ENCODE results near the gene RNF181.
"Not testable (repeated sequence)": the region's sequence is repeated elsewhere in the genome, so short reads cannot be mapped to it uniquely, and the experiment has no call there.

Gene RNF181

DNA sequence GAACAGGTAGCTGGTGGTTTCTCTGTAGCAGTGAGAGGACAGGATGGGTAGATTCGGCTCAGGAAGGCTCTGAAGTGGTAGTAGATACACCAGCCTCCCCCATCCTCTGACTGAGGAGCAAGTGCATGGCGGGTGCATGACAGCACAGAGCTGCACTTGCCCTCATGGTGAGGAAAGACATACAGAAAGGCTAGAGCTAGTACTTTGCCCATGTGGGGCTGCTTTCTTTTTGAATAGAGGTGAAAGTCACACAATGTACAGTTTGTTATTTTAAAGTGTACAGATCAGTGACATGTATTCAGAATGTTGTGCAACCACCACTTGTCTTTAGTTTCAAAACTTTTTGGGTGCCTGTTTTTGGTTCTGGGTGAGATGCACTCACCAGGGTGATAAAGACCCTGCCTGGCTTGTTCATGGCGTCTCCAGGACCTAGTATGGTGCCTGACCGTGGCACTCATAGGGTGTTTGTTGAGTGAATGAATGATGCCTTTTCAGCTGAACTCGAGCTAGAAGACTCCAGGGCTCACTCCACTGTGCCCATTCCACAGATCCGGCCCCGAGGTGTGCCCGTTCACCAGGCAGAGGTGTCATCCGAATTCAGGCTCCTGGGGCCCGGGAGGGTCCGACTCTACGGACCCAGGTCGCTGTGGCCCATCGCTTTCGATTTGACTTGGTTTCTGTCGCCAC is 11.7 kb upstream of the RNF181 start:
- Mint-ChIP-seq H3K9me3 (no peaks in the 10 kb centered on the region), H3K4me3 (peak overlapping the region; percentile 80), H3K4me1 (peaks cover 28% of the 10 kb centered on the region), H3K27ac (no peak overlapping the region), H3K27me3 (no peaks in the 10 kb centered on the region), H3K36me3 (peaks cover 18% of the 10 kb centered on the region)
- no peak for ATAC-seq (ENCODE audit: low read depth)
- peak in 1 of 2 donors; percentile 25 for DNase-seq (ENCODE audit: low spot score in 2 of 2)

DNA sequence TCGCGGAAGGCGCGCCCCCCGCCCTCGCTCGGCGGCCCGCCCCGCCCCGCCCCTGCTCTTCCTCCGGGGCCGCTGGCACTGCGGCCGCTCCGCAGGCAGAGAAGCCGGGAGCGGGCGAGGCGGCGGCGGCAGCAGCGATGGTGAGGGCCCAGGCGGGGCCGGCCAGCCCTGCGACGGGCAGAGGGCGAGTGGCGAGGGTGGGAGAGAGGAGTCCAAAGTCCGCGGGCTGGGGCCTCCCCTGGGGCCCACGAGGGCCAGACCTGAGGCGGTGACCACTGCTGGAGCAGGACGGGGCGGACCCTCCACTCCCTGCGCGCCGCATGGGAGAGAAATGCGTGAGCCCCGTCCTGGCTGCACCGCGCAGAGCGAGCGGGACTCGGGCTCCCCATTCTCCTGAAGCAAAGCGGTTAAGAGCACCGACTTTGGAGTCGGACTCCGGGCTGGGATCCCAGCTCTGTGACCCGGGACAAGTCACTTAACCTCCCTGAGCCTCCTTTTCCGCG is 11.1 kb upstream of the RNF181 start, which contains the start of gene VAMP5:
Gene VAMP5 (plus strand): TSS at position 78 of the 503 bp plus-strand sequence. CDS start 60 bp downstream, at position 138.
- Mint-ChIP-seq H3K27me3 (no peaks in the 10 kb centered on the region), H3K27ac (no peak within 1 kb of the TSS), H3K36me3 (peaks cover 18% of the 10 kb centered on the region), H3K4me1 (peaks cover 23% of the 10 kb centered on the region), H3K4me3 (peak within 1 kb of the TSS; percentile 80), H3K9me3 (no peaks in the 10 kb centered on the region)
- DNase-seq (ENCODE audit: low spot score in 2 of 2): no peak
- peak; percentile 64 for ATAC-seq (ENCODE audit: low read depth)

DNA sequence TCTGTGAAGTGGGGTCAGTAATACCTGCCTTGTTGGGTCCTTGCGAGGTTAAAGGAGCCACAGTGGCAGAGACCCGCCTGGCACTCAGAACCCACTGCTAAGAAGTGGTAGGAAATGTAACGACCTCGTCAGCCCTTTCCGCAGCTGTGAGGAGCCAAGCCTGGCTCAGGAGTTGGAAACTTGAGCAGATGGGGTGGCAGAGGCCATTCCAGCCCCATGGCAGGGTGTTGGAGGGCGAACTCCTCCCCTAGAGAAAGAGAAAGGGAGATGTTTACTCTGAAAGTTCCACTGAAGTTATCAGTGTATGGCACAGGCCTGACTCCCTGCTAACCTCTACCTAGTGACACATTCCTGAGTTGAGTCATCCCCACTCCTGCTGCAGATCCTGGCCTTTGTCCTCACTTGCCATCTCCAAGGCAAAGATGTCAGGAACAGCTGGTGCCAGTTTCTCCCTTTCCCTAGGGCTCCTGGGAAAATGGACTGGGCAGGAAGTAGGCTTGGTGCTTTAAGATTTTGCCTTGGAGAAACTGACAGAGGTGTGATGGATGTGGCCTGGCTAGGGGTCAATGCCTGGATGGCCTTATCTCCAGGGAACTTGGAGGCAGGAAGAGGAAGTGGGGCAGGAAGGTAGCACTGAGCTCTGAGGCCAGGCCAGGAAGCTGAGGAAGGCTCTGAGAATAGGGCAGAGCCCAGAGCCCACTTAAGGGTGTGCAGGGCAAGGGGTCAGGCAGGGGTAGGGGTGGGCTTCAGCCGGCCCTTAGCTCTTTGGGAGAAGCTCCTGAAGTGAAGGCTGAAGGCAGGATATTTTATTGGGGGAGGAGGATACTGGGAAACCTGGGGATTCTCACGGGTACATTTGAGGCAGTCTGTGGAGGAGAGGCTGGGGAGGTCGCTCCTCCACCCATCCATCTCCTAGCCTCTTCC is 10.4 kb upstream of the RNF181 start:
- no peak for DNase-seq (ENCODE audit: low spot score in 2 of 2)
- H3K4me3 Mint-ChIP-seq: peak overlapping the region; percentile 78
- H3K27me3 Mint-ChIP-seq: no peaks in the 10 kb centered on the region
- H3K27ac Mint-ChIP-seq: no peak overlapping the region
- peak; percentile 48 for ATAC-seq (ENCODE audit: low read depth)
- H3K9me3 Mint-ChIP-seq: no peaks in the 10 kb centered on the region
- peaks cover 16% of the 10 kb centered on the region for H3K36me3 Mint-ChIP-seq
- H3K4me1 Mint-ChIP-seq: peaks cover 20% of the 10 kb centered on the region

DNA sequence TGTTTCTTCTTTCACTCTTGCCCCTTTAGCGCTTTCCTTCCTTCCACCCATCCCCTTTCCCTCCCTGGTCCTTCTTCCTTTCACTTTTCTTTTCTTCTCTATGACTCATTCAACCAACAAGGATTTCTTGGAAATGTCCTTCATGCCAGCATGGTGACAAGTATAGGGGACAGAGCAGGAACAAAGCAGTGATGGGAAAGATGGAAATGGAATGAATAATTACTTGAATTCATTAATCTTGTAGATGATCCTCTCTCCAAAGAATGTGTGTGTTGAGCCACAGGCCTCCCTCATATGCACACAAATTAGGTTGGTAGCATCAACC is 9.8 kb upstream of the RNF181 start:
- no peak overlapping the region for H3K27ac Mint-ChIP-seq
- H3K36me3 Mint-ChIP-seq: peaks cover 14% of the 10 kb centered on the region
- ATAC-seq (ENCODE audit: low read depth) (no peak), DNase-seq (ENCODE audit: low spot score in 2 of 2) (no peak)
- no peaks in the 10 kb centered on the region for H3K27me3 Mint-ChIP-seq
- peaks cover 18% of the 10 kb centered on the region for H3K4me1 Mint-ChIP-seq
- H3K9me3 Mint-ChIP-seq: no peaks in the 10 kb centered on the region
- H3K4me3 Mint-ChIP-seq: peak overlapping the region; percentile 27

DNA sequence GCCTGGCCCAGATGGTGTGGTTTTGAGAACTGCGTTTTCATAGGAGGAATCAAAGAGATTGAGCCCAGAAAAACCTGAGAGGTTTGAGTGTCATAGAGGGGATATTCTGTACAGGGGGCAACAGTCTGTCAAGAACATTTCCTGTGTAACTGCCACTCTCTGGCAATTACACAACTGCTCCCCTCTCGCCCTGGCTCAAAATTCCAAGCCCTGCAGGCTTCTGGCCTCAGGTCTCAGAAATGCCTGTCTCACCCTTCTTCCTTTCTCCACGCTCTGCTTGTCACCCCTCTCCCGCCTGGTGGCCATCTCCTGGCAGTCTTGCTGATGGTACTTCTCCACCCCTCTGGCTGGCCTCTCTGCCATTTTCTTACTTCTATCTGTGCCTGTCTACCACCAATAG is 7.3 kb upstream of the RNF181 start:
- no peak for ATAC-seq (ENCODE audit: low read depth)
- Mint-ChIP-seq H3K9me3 (no peaks in the 10 kb centered on the region), H3K27me3 (no peaks in the 10 kb centered on the region), H3K27ac (no peak overlapping the region), H3K4me3 (no peak overlapping the region), H3K4me1 (peaks cover 18% of the 10 kb centered on the region), H3K36me3 (peaks cover 2% of the 10 kb centered on the region)
- DNase-seq (ENCODE audit: low spot score in 2 of 2): no peak

DNA sequence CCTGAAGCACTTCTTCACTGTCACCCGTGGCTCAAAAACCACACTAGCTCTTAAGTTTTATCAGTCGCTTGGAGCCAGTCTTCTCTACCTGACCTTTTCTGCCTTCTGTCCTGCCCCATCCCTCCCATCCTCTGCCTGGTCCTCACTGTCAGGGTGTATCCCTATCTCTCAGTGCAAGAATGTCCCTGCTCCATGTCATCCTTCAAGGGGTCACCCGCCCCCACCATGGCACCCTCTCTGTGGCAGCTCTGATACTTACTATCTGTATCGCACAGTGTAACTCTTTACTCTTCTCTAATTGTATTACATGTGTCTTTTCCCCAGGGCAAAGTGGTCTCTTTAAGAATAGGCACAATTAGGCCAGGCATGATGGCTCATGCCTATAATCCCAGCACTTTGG is 6.9 kb upstream of the RNF181 start:
- Mint-ChIP-seq H3K9me3 (no peaks in the 10 kb centered on the region), H3K27me3 (no peaks in the 10 kb centered on the region), H3K4me1 (peaks cover 18% of the 10 kb centered on the region), H3K36me3 (no peaks in the 10 kb centered on the region), H3K4me3 (no peak overlapping the region), H3K27ac (no peak overlapping the region)
- DNase-seq (ENCODE audit: low spot score in 2 of 2) (no peak), ATAC-seq (ENCODE audit: low read depth) (no peak)

DNA sequence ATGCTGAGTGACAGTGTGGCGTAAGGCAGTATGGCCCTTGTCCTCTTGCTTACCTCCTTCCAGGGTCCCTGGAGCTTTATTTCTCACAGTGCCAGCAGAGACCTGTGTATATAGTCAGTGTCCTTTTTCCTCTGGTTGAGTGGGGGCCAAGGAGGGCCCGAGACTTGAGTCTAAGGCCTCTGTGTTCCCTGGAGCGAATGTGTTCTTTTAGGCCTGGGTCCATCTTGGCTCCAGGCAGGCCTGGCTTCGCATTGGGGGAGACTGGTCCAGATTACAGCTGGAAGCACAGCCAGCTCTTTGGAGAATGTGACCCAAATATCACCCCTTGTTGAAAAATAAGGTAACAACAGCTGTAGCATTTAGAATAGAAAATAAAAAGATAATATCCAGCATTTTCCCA is 6.4 kb upstream of the RNF181 start:
- no peaks in the 10 kb centered on the region for H3K9me3 Mint-ChIP-seq
- H3K4me1 Mint-ChIP-seq: peaks cover 22% of the 10 kb centered on the region
- no peak overlapping the region for H3K4me3 Mint-ChIP-seq
- no peak for ATAC-seq (ENCODE audit: low read depth)
- H3K36me3 Mint-ChIP-seq: no peaks in the 10 kb centered on the region
- no peak overlapping the region for H3K27ac Mint-ChIP-seq
- H3K27me3 Mint-ChIP-seq: no peaks in the 10 kb centered on the region
- DNase-seq (ENCODE audit: low spot score in 2 of 2): no peak

DNA sequence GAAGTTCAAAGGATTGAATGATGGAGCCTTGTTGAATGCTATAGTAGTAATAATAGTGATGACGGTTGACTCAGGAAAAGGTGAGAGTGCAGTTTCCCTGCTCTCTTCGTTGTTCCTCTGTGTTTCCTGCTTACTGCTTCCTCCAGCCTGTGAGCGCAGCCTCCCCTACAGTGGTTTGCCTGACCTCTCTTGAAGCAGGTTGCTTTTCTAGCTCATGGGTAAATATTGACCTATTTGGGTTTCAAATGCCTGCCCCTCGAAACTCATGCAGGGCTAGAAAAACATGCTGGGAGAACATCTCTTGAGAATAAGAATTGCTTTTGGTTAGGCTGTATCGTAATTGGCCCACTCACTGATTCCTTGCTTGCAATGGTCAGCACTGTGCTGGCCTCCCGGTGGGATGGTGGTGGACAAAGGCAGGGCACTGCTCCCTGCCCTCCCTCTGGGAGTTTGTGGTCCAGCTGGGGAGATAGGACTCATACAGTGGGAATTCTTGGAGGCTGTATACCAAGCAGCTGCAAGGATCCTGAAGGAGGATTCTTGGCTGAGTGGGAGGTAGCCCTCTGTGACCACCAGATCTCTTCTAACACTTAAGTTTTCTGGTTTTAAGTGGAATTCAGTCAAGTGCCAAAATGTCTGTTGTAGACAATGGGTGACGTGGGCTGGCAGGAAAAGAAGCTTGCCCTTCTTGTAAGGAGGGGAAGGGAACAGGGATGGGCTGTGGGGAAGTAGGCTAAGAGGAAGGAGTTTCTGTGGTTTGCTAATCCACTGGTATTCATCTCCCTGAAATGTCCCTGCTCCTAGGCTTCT is 5.4 kb upstream of the RNF181 start:
- ATAC-seq (ENCODE audit: low read depth): no peak
- Mint-ChIP-seq H3K4me3 (no peak overlapping the region), H3K4me1 (peaks cover 23% of the 10 kb centered on the region), H3K36me3 (no peaks in the 10 kb centered on the region), H3K27me3 (no peaks in the 10 kb centered on the region), H3K9me3 (no peaks in the 10 kb centered on the region), H3K27ac (no peak overlapping the region)
- no peak for DNase-seq (ENCODE audit: low spot score in 2 of 2)

DNA sequence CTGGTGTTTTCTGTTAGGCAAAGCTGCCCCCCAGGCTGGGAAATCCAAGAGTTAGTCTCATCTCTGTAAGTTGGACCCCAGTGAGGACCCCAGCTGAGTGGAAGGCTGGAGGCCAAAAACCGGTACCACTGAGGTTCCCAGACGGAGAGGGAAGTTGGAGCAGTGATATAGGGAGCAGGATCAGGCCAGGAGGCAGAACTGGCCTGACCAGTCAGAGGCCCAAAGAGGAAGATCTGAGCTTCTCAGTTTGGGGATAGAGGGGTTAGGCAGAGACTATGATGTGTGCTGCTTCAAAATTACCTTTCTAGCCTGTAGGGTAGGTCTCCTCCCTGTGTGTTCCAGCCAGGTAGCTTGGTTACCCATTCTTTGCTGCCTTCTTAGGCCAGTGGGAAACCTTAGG is 4.6 kb upstream of the RNF181 start:
- Mint-ChIP-seq H3K27me3 (no peaks in the 10 kb centered on the region), H3K4me3 (no peak overlapping the region)

DNA sequence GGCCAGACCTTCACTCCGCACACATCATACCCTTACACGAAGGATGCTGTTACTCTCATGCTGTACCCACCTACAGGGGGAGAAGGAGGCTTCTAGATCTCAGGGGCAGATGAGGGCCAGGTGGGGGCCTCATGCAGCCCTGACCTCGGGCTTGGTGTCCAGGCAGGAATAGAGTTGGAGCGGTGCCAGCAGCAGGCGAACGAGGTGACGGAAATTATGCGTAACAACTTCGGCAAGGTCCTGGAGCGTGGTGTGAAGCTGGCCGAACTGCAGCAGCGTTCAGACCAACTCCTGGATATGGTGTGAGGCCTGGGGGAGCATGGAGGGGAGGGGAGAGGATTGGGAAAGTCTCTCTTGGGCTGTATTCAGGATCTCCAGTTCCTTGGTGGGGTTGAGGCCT is 4.0 kb upstream of the RNF181 start:
- DNase-seq (ENCODE audit: low spot score in 2 of 2): no peak
- ATAC-seq (ENCODE audit: low read depth): no peak
- Mint-ChIP-seq H3K4me3 (no peak overlapping the region), H3K9me3 (no peaks in the 10 kb centered on the region), H3K36me3 (peaks cover 2% of the 10 kb centered on the region), H3K4me1 (peaks cover 24% of the 10 kb centered on the region), H3K27me3 (no peaks in the 10 kb centered on the region), H3K27ac (no peak overlapping the region)

More for the DNA sequence above, 4.6 kb upstream of the RNF181 start:
- DNase-seq (ENCODE audit: low spot score in 2 of 2) (no peak), ATAC-seq (ENCODE audit: low read depth) (no peak)
- Mint-ChIP-seq H3K4me1 (peaks cover 23% of the 10 kb centered on the region), H3K27ac (no peak overlapping the region), H3K9me3 (no peaks in the 10 kb centered on the region), H3K36me3 (peaks cover 2% of the 10 kb centered on the region)

DNA sequence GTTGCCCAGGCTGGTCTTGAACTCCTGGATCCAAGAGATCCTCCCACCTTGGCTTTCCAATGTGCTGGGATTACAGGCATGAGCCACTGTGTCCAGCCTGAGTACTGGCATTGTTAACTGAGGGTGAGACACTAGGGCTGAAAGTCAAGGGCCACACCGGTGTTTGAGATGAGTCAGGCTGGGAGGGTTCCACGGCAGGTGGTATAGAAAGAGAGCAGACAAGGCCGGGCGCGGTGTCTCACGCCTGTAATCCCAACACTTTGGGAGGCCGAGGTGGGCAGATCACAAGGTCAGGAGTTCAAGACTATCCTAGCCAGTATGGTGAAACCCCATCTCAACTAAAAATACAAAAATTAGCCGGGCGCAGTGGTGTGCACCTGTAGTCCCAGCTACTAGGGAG is 3.2 kb upstream of the RNF181 start:
- peaks cover 28% of the 10 kb centered on the region for H3K4me1 Mint-ChIP-seq
- DNase-seq (ENCODE audit: low spot score in 2 of 2); H3K27ac Mint-ChIP-seq; ATAC-seq (ENCODE audit: low read depth); H3K9me3 Mint-ChIP-seq; H3K36me3 Mint-ChIP-seq; H3K27me3 Mint-ChIP-seq; H3K4me3 Mint-ChIP-seq: not testable (repeated sequence)

DNA sequence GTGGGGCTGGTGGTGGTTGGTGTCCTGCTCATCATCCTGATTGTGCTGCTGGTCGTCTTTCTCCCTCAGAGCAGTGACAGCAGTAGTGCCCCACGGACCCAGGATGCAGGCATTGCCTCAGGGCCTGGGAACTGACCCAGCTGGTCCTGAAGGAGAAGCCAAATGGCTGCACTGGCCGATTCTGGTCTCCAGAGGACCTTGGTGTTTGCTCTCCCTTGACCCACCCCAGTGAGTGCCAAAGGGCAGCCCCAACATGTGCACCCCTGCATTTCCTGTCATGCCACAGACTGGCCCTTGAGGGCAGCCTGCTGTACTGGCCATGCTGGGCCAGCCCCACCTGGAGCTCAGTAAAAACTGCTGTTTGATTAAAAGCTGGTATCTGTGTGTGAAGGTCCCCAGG is 2.5 kb upstream of the RNF181 start:
- Mint-ChIP-seq H3K27me3 (no peaks in the 10 kb centered on the region), H3K27ac (no peak overlapping the region), H3K9me3 (no peaks in the 10 kb centered on the region), H3K36me3 (peaks cover 2% of the 10 kb centered on the region), H3K4me1 (peaks cover 24% of the 10 kb centered on the region), H3K4me3 (no peak overlapping the region)
- DNase-seq (ENCODE audit: low spot score in 2 of 2): no peak
- no peak for ATAC-seq (ENCODE audit: low read depth)

DNA sequence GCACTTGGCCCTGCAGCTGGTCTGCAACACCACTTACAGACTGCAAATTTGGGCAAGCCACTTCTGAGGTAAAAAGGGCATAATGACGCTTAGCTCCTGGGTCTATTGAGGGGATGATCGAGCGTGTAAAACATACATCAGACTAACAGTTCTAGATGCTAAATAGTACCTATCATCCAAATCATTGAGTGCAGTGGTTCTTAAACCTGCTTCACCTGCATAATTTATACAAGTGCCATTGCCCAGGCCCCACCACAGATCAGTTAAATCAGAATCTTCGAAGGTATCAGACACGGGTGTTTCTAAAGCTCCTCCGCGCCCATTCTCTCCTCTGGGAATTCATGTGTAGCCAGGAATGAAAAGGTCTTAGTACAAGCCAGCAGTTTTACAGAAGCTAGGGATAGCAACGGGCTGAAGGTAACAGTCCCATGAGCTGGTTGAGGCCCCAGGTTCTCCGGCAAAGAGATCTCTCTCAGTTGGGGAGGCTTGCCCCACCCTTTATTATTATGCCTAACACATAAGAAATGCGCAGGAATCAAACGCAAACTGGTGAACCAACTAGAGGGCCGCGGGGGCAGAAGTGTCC is 737 bp upstream of the RNF181 start:
- H3K36me3 Mint-ChIP-seq: peaks cover 2% of the 10 kb centered on the region
- ATAC-seq (ENCODE audit: low read depth) (no peak), DNase-seq (ENCODE audit: low spot score in 2 of 2) (no peak)
- no peaks in the 10 kb centered on the region for H3K9me3 Mint-ChIP-seq
- H3K4me1 Mint-ChIP-seq: peaks cover 19% of the 10 kb centered on the region
- no peaks in the 10 kb centered on the region for H3K27me3 Mint-ChIP-seq
- peak overlapping the region; percentile 100 for H3K4me3 Mint-ChIP-seq
- peak overlapping the region; percentile 100 for H3K27ac Mint-ChIP-seq

DNA sequence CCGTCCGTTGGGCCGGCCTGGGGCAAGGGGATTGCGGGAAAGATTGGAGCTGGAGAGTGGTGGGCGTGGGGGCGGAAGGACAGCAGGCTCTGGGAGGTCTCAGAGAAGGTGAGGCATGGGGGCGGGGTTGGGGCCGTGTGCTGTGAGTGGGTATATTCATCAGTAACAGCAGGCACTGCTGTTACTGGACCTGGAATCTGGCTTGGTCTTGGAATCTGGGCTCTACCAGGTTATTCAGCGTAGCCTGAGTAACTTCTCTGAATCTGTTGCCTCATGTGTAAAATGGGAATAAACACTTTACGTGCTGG is 435 bp downstream of the RNF181 start:
- Mint-ChIP-seq H3K4me1 (peaks cover 19% of the 10 kb centered on the region), H3K4me3 (peak overlapping the region; percentile 100), H3K9me3 (no peaks in the 10 kb centered on the region), H3K36me3 (peaks cover 2% of the 10 kb centered on the region), H3K27me3 (no peaks in the 10 kb centered on the region), H3K27ac (peak overlapping the region; percentile 100)
- ATAC-seq (ENCODE audit: low read depth) (no peak), DNase-seq (ENCODE audit: low spot score in 2 of 2) (no peak)

Data from memory B cell (primary cell).